Mesothelial cell of epicardium (in vitro differentiated cells): ENCODE data around the gene BBS1. TPM values are rescaled to one million over a fixed set of nuclear protein-coding genes. Genes with fewer than 3 reads are reported as not detected.

Source experiments
- DNase-seq, 2 experiments: peaks; one replicate each; pipeline ENCODE4 v3.0.0; 2021; ENCODE audit warnings: low spot score in 2 of 2; ENCODE audit not compliant: unreplicated experiment in 2 of 2
- H3K27ac Mint-ChIP-seq: 2 replicates; pipeline ENCODE4 v1.8.0; 2021; ENCODE audit warnings: mixed read lengths
- H3K27me3 Mint-ChIP-seq: 2 replicates; pipeline ENCODE4 v1.8.0; 2021; ENCODE audit warnings: low read depth, mixed read lengths
- H3K36me3 Mint-ChIP-seq: 2 replicates; pipeline ENCODE4 v1.8.0; 2021; ENCODE audit warnings: mixed read lengths
- H3K4me1 Mint-ChIP-seq: 2 replicates; pipeline ENCODE4 v1.8.0; 2021; ENCODE audit warnings: mixed read lengths
- H3K4me3 Mint-ChIP-seq: 2 replicates; pipeline ENCODE4 v1.8.0; 2021; ENCODE audit warnings: mild to moderate bottlenecking, moderate library complexity, mixed read lengths
- H3K9me3 Mint-ChIP-seq: 2 replicates; pipeline ENCODE4 v1.8.0; 2021; ENCODE audit warnings: mixed read lengths
- total RNA-seq: library from RNA; stranded (reverse); gene quantifications from 3 replicates; pipeline ENCODE4 v1.2.1, GENCODE V29; 2021
- TF ChIP-seq, protein P1 (sequence below): fragments of 200-600 bp; sonication (generic); IDR thresholded peaks from one replicate; pipeline ENCODE4 v1.5.0; 2021; ENCODE audit warnings: antibody characterized with exemption; ENCODE audit not compliant: unreplicated experiment

BBS1 gene
- total RNA-seq, 1 donor from 2014 or later, result 61.5 TPM

DNA sequence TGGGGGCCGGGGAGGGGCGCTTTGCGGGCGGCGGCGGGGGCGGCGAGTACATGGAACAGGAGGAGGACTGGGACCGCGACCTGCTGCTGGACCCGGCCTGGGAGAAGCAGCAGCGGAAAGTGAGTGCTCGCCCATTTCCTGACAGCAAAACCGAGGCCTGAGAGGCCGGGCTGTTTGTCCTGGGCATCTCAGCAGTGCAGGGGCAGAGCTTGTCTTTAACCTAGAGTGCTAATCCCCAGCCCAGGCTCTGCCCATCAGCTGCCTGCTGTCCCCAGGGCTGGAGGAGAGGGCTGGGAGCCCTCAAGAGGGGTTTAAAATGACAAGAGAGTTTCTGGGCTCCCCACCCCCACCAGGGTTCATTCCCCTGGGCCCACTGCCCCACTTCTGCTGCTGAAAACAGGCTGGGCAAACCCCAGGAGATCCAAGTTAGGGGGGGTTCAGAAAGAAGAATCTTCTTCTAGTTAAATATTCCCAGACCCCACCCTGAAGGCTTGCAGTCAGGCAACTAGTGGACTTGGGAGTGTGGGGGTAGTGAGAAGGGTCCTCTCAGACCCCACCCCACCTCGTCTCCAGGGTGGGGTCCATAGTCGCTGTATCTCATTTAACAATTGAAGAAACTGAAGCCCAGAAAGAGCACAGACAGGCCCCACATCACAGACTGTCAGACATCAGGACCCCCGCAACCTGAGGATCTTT lies 36.7 kb downstream of the BBS1 start:
- Mint-ChIP-seq H3K4me1 (peaks cover 13% of the 10 kb centered on the region), H3K27ac (no peak overlapping the region), H3K4me3 (peak overlapping the region; percentile 63), H3K9me3 (no peaks in the 10 kb centered on the region), H3K36me3 (peaks cover 6% of the 10 kb centered on the region), H3K27me3 (peaks cover 3% of the 10 kb centered on the region)
- TF ChIP-seq, protein P1, sequence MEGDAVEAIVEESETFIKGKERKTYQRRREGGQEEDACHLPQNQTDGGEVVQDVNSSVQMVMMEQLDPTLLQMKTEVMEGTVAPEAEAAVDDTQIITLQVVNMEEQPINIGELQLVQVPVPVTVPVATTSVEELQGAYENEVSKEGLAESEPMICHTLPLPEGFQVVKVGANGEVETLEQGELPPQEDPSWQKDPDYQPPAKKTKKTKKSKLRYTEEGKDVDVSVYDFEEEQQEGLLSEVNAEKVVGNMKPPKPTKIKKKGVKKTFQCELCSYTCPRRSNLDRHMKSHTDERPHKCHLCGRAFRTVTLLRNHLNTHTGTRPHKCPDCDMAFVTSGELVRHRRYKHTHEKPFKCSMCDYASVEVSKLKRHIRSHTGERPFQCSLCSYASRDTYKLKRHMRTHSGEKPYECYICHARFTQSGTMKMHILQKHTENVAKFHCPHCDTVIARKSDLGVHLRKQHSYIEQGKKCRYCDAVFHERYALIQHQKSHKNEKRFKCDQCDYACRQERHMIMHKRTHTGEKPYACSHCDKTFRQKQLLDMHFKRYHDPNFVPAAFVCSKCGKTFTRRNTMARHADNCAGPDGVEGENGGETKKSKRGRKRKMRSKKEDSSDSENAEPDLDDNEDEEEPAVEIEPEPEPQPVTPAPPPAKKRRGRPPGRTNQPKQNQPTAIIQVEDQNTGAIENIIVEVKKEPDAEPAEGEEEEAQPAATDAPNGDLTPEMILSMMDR, result no peak
- no peak for DNase-seq

DNA sequence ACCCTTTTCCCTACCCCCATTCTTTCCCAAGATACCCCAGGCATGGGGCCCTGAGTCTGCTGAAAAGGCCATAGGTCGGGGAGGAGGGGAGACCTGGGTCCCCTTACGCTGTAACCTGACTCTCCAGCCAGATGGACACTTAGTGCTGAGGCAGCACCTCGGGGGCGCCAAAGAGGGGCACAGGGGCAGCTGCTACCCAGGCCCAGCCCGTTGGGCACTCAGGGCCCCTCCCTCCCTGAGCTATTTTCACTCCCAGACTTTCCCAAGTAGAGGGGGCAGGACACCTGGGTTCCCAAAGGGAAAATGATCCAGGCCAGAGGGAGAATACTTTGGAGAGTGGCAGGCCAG lies 37.2 kb downstream of the BBS1 start:
- H3K4me3 Mint-ChIP-seq, result no peak overlapping the region
- H3K9me3 Mint-ChIP-seq, result no peaks in the 10 kb centered on the region
- TF ChIP-seq, protein P1, result no peak
- peaks cover 3% of the 10 kb centered on the region for H3K27me3 Mint-ChIP-seq
- H3K4me1 Mint-ChIP-seq, result peaks cover 13% of the 10 kb centered on the region
- no peak for DNase-seq
- H3K27ac Mint-ChIP-seq, result no peak overlapping the region
- H3K36me3 Mint-ChIP-seq, result peaks cover under 1% of the 10 kb centered on the region

DNA sequence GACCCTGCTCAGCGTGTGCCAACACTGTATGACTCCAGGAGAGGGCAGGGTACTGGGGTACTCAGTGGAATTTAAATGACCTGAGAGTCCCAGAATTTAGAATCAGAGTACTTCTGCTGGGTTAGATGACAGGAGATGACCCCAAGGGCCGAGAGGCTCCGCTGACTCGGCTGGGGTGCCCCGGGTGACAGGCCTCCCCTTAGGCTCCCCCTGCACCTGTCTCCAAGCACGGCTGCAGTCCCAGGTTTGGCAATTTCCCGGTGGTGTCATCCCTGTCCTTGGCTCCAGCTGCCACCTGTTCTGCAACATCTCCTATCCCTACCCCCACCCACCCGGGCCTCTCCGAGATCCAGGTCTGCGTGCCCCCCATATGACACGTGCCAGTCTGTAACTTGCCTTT lies 37.6 kb downstream of the BBS1 start:
- H3K27ac Mint-ChIP-seq, result no peak overlapping the region
- H3K4me3 Mint-ChIP-seq, result no peak overlapping the region
- no peaks in the 10 kb centered on the region for H3K36me3 Mint-ChIP-seq
- TF ChIP-seq, protein P1, result no peak
- peaks cover 13% of the 10 kb centered on the region for H3K4me1 Mint-ChIP-seq
- no peak for DNase-seq
- peaks cover 3% of the 10 kb centered on the region for H3K27me3 Mint-ChIP-seq
- H3K9me3 Mint-ChIP-seq, result no peaks in the 10 kb centered on the region

DNA sequence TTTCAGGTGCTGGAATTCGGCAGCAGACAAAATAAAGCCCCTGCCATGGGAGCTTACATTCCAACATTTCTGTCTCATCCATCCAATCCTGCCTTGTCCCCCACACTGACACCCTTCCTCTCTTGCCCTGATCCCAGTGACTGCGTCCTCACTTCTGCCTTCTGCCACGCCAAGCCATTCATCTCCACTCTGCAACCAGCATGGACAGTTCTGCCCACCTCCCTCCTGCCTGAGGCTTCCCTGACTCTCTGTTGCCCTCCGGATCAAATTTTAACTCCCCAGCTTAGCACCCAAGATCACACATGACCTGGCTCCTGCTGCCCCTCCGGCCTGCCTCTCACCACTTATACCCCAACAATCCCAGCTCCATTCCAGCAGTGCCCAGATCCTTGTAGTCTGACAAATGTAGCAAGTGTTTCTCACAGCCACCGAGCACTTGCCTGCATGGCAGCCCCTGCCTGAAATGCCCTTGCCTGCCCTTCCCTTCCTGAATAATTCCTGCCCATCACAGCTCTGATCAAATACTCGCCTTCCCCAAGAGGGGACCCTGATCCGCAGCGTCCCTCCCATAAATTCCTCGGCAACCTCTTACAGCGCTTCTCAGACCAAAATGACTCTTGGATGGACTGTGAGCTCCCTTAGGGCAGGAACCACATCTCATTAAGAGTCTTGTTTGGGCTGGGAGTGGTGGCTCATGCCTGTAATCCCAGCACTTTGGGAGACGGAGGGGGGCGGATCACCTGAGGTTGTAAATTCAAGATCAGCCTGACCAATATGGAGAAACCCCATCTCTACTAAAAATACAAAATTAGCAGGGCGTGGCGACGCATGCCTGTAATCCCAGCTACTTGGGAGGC lies 38.6 kb downstream of the BBS1 start:
- DNase-seq, result no peak
- Mint-ChIP-seq H3K4me3 (no peak overlapping the region), H3K36me3 (no peaks in the 10 kb centered on the region), H3K27ac (no peak overlapping the region), H3K27me3 (peaks cover 3% of the 10 kb centered on the region), H3K4me1 (peaks cover 8% of the 10 kb centered on the region), H3K9me3 (no peaks in the 10 kb centered on the region)
- TF ChIP-seq, protein P1, result no peak

DNA sequence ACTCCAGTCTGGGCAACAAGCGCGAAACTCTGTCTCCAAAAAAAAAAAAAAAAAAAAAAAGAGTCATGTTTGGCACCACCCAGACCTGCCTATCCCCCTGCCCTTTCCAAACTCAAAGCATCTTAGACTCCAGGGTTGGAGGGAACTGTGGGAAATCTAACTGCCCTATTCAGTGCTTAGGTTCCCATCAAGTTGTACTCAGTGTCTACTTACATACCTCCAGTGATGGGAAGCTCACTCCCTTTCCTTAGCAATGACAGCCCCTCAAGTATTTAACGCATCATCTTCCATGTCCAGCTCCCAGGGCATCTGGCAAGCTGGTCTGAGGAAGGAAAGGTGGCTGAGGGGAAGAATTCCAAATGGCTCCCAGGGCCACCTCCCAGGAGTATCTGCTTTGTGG lies 39.3 kb downstream of the BBS1 start:
- no peak overlapping the region for H3K27ac Mint-ChIP-seq
- no peak overlapping the region for H3K4me3 Mint-ChIP-seq
- no peak for DNase-seq
- no peaks in the 10 kb centered on the region for H3K9me3 Mint-ChIP-seq
- peaks cover 3% of the 10 kb centered on the region for H3K27me3 Mint-ChIP-seq
- H3K36me3 Mint-ChIP-seq, result no peaks in the 10 kb centered on the region
- TF ChIP-seq, protein P1, result no peak
- peaks cover 8% of the 10 kb centered on the region for H3K4me1 Mint-ChIP-seq
